Astrocyte (in vitro differentiated cells and primary cell): ENCODE results near the gene CDCA4. TPM values are rescaled to one million over a fixed set of nuclear protein-coding genes. Genes with fewer than 3 reads are reported as not detected.

Experiments
- DNase-seq: peaks from one replicate; pipeline ENCODE4 v3.0.0-alpha.2; 2010; ENCODE audit warnings: low read depth
- FAIRE-seq: peaks from 2 replicates; lab custom pipeline; 2011; peaks lifted over from hg19 to GRCh38; lab: Jason Lieb, UNC
- H2AFZ ChIP-seq: 2 replicates; pipeline ENCODE4 v1.6.0; 2012; ENCODE audit warnings: low read depth, low read length, inconsistent platforms
- H3K27ac ChIP-seq: 2 replicates; pipeline ENCODE4 v1.5.1; 2011; ENCODE audit warnings: low read depth, low read length, inconsistent platforms
- H3K27me3 ChIP-seq: 2 replicates; pipeline ENCODE4 v1.6.0; 2011; ENCODE audit warnings: low read length, inconsistent platforms; ENCODE audit not compliant: insufficient read depth
- H3K36me3 ChIP-seq: 2 replicates; pipeline ENCODE4 v1.5.1; 2011; ENCODE audit warnings: low read length, inconsistent platforms; ENCODE audit not compliant: insufficient read depth
- H3K4me1 ChIP-seq: 2 replicates; pipeline ENCODE4 v1.5.1; 2011; ENCODE audit warnings: low read length, inconsistent platforms; ENCODE audit not compliant: insufficient read depth
- H3K4me2 ChIP-seq: 2 replicates; pipeline ENCODE4 v1.6.0; 2012; ENCODE audit warnings: low read length, inconsistent platforms
- H3K4me3 ChIP-seq: 2 replicates; pipeline ENCODE4 v1.5.1; 2011; ENCODE audit warnings: low read depth, mild to moderate bottlenecking, low read length, inconsistent platforms; ENCODE audit not compliant: insufficient read depth
- H3K79me2 ChIP-seq: 2 replicates; pipeline ENCODE4 v1.6.0; 2012; ENCODE audit warnings: mild to moderate bottlenecking, low read length, inconsistent platforms; ENCODE audit not compliant: insufficient read depth
- H3K9ac ChIP-seq: 2 replicates; pipeline ENCODE4 v1.6.0; 2012; ENCODE audit warnings: mild to moderate bottlenecking, low read length, inconsistent platforms
- H3K9me3 ChIP-seq: 2 replicates; pipeline ENCODE4 v1.5.1; 2012; ENCODE audit warnings: low read depth, mild to moderate bottlenecking, low read length, inconsistent platforms; ENCODE audit not compliant: insufficient read depth
- H4K20me1 ChIP-seq: 2 replicates; pipeline ENCODE4 v1.6.0; 2012; ENCODE audit warnings: low read length, inconsistent platforms; ENCODE audit not compliant: insufficient read depth
- H3K27ac Mint-ChIP-seq: one replicate; pipeline ENCODE4 v1.8.0; 2021; ENCODE audit warnings: mild to moderate bottlenecking, mixed read lengths; ENCODE audit not compliant: unreplicated experiment
- H3K27me3 Mint-ChIP-seq: one replicate; pipeline ENCODE4 v1.8.0; 2021; ENCODE audit warnings: low read depth, mixed read lengths; ENCODE audit not compliant: unreplicated experiment
- H3K36me3 Mint-ChIP-seq: one replicate; pipeline ENCODE4 v1.8.0; 2021; ENCODE audit warnings: low read depth, mixed read lengths; ENCODE audit not compliant: unreplicated experiment
- H3K4me1 Mint-ChIP-seq: one replicate; pipeline ENCODE4 v1.8.0; 2021; ENCODE audit warnings: low read depth, mixed read lengths; ENCODE audit not compliant: unreplicated experiment
- H3K4me3 Mint-ChIP-seq: one replicate; pipeline ENCODE4 v1.8.0; 2021; ENCODE audit warnings: mild to moderate bottlenecking, moderate library complexity, mixed read lengths; ENCODE audit not compliant: unreplicated experiment
- H3K9me3 Mint-ChIP-seq: one replicate; pipeline ENCODE4 v1.8.0; 2021; ENCODE audit warnings: mild to moderate bottlenecking, mixed read lengths; ENCODE audit not compliant: unreplicated experiment
- EZH2 ChIP-seq: IDR thresholded peaks from 2 replicates; pipeline ENCODE4 v1.6.1; 2012; ENCODE audit warnings: mild to moderate bottlenecking, low read length, inconsistent platforms; ENCODE audit not compliant: insufficient read depth
- total RNA-seq: library from RNA; stranded (reverse); gene quantifications from 2 replicates; pipeline ENCODE4 v1.2.1, GENCODE V29; 2021
- TF ChIP-seq, protein P1 (sequence below): IDR thresholded peaks from 2 replicates; pipeline ENCODE4 v1.5.1; 2011; ENCODE audit warnings: low read depth, mild to moderate bottlenecking, inconsistent platforms, low read length, moderate library complexity; ENCODE audit not compliant: insufficient read depth

CDCA4 gene
- total RNA-seq, 1 donor from 2014 or later, result 11.3 TPM

GRCh38 chr14:105069522-105069870 is 48.6 kb upstream of the CDCA4 start:
- FAIRE-seq, result no peak
- Histone ChIP-seq H3K27ac (no peak overlapping the region), H3K36me3 (no peaks in the 10 kb centered on the region), H4K20me1 (no peaks in the 10 kb centered on the region), H3K9me3 (no peaks in the 10 kb centered on the region), H3K79me2 (no peaks in the 10 kb centered on the region), H3K9ac (no peak overlapping the region), H3K4me1 (peaks cover 28% of the 10 kb centered on the region), H3K27me3 (peaks cover 3% of the 10 kb centered on the region), H2AFZ (no peak overlapping the region), H3K4me3 (no peak overlapping the region), H3K4me2 (no peak overlapping the region)
- TF ChIP-seq, protein P1, sequence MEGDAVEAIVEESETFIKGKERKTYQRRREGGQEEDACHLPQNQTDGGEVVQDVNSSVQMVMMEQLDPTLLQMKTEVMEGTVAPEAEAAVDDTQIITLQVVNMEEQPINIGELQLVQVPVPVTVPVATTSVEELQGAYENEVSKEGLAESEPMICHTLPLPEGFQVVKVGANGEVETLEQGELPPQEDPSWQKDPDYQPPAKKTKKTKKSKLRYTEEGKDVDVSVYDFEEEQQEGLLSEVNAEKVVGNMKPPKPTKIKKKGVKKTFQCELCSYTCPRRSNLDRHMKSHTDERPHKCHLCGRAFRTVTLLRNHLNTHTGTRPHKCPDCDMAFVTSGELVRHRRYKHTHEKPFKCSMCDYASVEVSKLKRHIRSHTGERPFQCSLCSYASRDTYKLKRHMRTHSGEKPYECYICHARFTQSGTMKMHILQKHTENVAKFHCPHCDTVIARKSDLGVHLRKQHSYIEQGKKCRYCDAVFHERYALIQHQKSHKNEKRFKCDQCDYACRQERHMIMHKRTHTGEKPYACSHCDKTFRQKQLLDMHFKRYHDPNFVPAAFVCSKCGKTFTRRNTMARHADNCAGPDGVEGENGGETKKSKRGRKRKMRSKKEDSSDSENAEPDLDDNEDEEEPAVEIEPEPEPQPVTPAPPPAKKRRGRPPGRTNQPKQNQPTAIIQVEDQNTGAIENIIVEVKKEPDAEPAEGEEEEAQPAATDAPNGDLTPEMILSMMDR, result no peak
- no peak for TF ChIP-seq EZH2
- DNase-seq, result no peak
- peaks cover 2% of the 10 kb centered on the region for H3K9me3 Mint-ChIP-seq
- no peaks in the 10 kb centered on the region for H3K36me3 Mint-ChIP-seq
- H3K27me3 Mint-ChIP-seq, result peaks cover 17% of the 10 kb centered on the region
- H3K4me1 Mint-ChIP-seq, result peaks cover 24% of the 10 kb centered on the region
- no peak overlapping the region for H3K27ac Mint-ChIP-seq
- no peak overlapping the region for H3K4me3 Mint-ChIP-seq

DNA sequence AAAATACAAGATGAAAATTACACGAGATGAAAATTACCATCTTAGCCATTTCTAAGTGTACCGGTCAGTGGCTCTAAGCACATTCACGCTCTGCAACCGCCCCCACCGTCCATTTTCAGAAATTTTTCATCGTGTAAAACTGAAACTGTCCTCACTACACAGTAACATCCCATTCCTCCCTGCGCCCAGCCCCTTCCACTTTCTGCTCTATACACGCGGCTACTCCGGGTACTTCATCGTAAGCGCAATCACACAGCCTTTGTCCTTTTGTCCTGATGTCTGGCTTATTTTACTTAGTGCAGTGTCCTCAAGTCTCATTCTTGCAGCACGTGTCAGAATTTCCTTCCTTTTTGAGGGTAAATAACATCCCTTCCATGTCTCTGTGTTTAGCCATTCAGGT is 47.9 kb upstream of the CDCA4 start:
- Histone ChIP-seq H3K36me3 (no peaks in the 10 kb centered on the region), H3K9ac (no peak overlapping the region), H4K20me1 (no peaks in the 10 kb centered on the region), H3K9me3 (no peaks in the 10 kb centered on the region), H3K27me3 (peaks cover 3% of the 10 kb centered on the region), H3K4me1 (peaks cover 28% of the 10 kb centered on the region), H3K4me3 (no peak overlapping the region), H2AFZ (no peak overlapping the region), H3K4me2 (no peak overlapping the region), H3K79me2 (no peaks in the 10 kb centered on the region), H3K27ac (no peak overlapping the region)
- H3K4me3 Mint-ChIP-seq, result no peak overlapping the region
- H3K27me3 Mint-ChIP-seq, result peaks cover 17% of the 10 kb centered on the region
- H3K9me3 Mint-ChIP-seq, result peaks cover 2% of the 10 kb centered on the region
- no peaks in the 10 kb centered on the region for H3K36me3 Mint-ChIP-seq
- no peak for DNase-seq
- peaks cover 25% of the 10 kb centered on the region for H3K4me1 Mint-ChIP-seq
- no peak overlapping the region for H3K27ac Mint-ChIP-seq
- TF ChIP-seq, protein P1, result no peak
- no peak for TF ChIP-seq EZH2
- FAIRE-seq, result no peak

DNA sequence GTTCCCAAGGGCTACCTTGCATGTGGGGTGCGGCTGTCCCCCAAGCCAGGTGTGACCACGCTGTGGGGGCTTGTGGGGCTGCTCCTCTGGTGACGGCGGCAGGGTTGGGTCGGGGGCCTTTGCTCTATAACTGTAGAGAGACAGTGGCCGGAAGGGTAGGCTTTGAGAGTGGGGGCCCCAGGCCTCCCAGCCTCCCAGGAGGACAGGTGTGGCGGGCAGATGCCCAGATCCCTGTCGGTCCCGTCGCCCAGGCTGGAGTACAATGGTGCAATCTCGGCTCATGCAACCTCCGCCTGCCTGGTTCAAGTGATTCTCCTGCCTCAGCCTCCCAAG is 47.1 kb upstream of the CDCA4 start:
- Histone ChIP-seq H4K20me1 (no peaks in the 10 kb centered on the region), H3K4me1 (peaks cover 28% of the 10 kb centered on the region), H3K9me3 (no peaks in the 10 kb centered on the region), H3K27me3 (peaks cover 3% of the 10 kb centered on the region), H3K27ac (no peak overlapping the region), H3K79me2 (no peaks in the 10 kb centered on the region), H3K36me3 (no peaks in the 10 kb centered on the region), H2AFZ (no peak overlapping the region), H3K4me2 (no peak overlapping the region), H3K4me3 (no peak overlapping the region), H3K9ac (no peak overlapping the region)
- H3K4me1 Mint-ChIP-seq, result peaks cover 25% of the 10 kb centered on the region
- no peak for TF ChIP-seq EZH2
- TF ChIP-seq, protein P1, result no peak
- no peak overlapping the region for H3K4me3 Mint-ChIP-seq
- H3K36me3 Mint-ChIP-seq, result no peaks in the 10 kb centered on the region
- DNase-seq (no peak), FAIRE-seq (no peak)
- H3K9me3 Mint-ChIP-seq, result peaks cover 2% of the 10 kb centered on the region
- H3K27me3 Mint-ChIP-seq, result peaks cover 13% of the 10 kb centered on the region
- H3K27ac Mint-ChIP-seq, result no peak overlapping the region
